B cell (primary cell): Measurements from ENCODE around the gene ZBTB24. TPM values are rescaled to one million over a fixed set of nuclear protein-coding genes. Genes with fewer than 3 reads are reported as not detected.

Source experiments
- ATAC-seq: fragments of 200-7000 bp; cut with Tn5 transposase; one replicate; pipeline ENCODE4 v1.10.0; 2021; ENCODE audit warnings: low read depth, mild to moderate bottlenecking, moderate number of reproducible peaks, moderate library complexity
- CTCF ChIA-PET: fragments of 350-600 bp; sonication (Branson Sonifier 250); formaldehyde crosslinking; loops from one replicate; lab custom pipeline; 2021; ENCODE audit warnings: antibody characterized with exemption, inconsistent platforms; lab: Charles Lee
- POLR2A ChIA-PET: fragments of 350-600 bp; sonication (Branson Sonifier 250); formaldehyde crosslinking; loops from one replicate; lab custom pipeline; 2021; ENCODE audit warnings: antibody characterized with exemption; lab: Charles Lee
- DNase-seq: peaks from one replicate; pipeline ENCODE4 v3.0.0; 2013
- H2AFZ ChIP-seq: 2 replicates; pipeline ENCODE4 v1.6.1; 2012; ENCODE audit warnings: mild to moderate bottlenecking, low read depth, low read length; ENCODE audit not compliant: insufficient read depth, poor library complexity, severe bottlenecking
- H3K27ac ChIP-seq, 2 donors: 1 replicate in 1 of 2; 2 replicates in 1 of 2; pipeline ENCODE4 v1.5.1; 2012 to 2013; ENCODE audit warnings: low read length in 2 of 2, mild to moderate bottlenecking in 2 of 2, moderate library complexity in 1 of 2
- H3K27me3 ChIP-seq, 4 experiments: fragments of 200-600 bp in 1 of 4; sonication (generic) in 1 of 4; replicated peaks in 1 of 4; 1 replicate in 2 of 4; 2 replicates in 2 of 4; pipeline versions ENCODE4 v1.6.1 to v1.7.0; 2013 to 2016; ENCODE audit warnings: low read length in 3 of 4, mild to moderate bottlenecking in 2 of 4, mixed read lengths in 1 of 4, moderate library complexity in 1 of 4; ENCODE audit not compliant: insufficient read depth in 4 of 4, control insufficient read depth in 3 of 4; ENCODE audit errors: control extremely low read depth in 1 of 4
- H3K36me3 ChIP-seq, 2 experiments: replicated peaks in 1 of 2; 1 replicate in 1 of 2; 2 replicates in 1 of 2; pipeline versions ENCODE4 v1.6.1 to v1.7.1; 2013; ENCODE audit warnings: low read length in 1 of 2; ENCODE audit not compliant: insufficient read depth in 2 of 2, control insufficient read depth in 1 of 2; ENCODE audit errors: control extremely low read depth in 1 of 2, extremely low read depth in 1 of 2
- H3K4me1 ChIP-seq, 2 donors: fragments of 200-600 bp in 1 of 2; sonication (generic) in 1 of 2; 1 replicate in 1 of 2; 2 replicates in 1 of 2; pipeline versions ENCODE4 v1.5.1 to v1.6.1; 2013 to 2017; ENCODE audit warnings: low read length in 2 of 2; ENCODE audit not compliant: control insufficient read depth in 2 of 2, insufficient read depth in 2 of 2
- H3K4me2 ChIP-seq: replicated peaks from 2 replicates; pipeline ENCODE3; 2012; ENCODE audit warnings: mild to moderate bottlenecking, low read depth, low read length; ENCODE audit not compliant: poor library complexity, severe bottlenecking
- H3K4me3 ChIP-seq, 5 experiments: fragments of 200-600 bp in 1 of 5; sonication (generic) in 1 of 5; 1 replicate in 3 of 5; 2 replicates in 2 of 5; pipeline versions ENCODE4 v1.5.1 to v1.7.0; 2011 to 2016; ENCODE audit warnings: low read length in 4 of 5, mild to moderate bottlenecking in 4 of 5, low read depth in 2 of 5, control low read depth in 1 of 5, moderate library complexity in 1 of 5; ENCODE audit not compliant: insufficient read depth in 1 of 5; ENCODE audit errors: control extremely low read depth in 1 of 5, extremely low read depth in 1 of 5
- H3K79me2 ChIP-seq: fragments of 200-600 bp; sonication (generic); one replicate; pipeline ENCODE4 v1.6.0; 2016; ENCODE audit warnings: low read length; ENCODE audit not compliant: control insufficient read depth, insufficient read depth
- H3K9ac ChIP-seq: fragments of 200-600 bp; sonication (generic); 2 replicates; pipeline ENCODE4 v1.6.1; 2017; ENCODE audit warnings: mild to moderate bottlenecking, low read length, moderate library complexity
- H3K9me3 ChIP-seq, 3 donors: one replicate each; pipeline versions ENCODE4 v1.6.1 to v1.7.1; 2013; ENCODE audit warnings: low read length in 2 of 3; ENCODE audit not compliant: control insufficient read depth in 2 of 3, insufficient read depth in 1 of 3; ENCODE audit errors: control extremely low read depth in 1 of 3
- H4K20me1 ChIP-seq: 2 replicates; pipeline ENCODE4 v1.6.0; 2012; ENCODE audit warnings: mild to moderate bottlenecking, low read length; ENCODE audit not compliant: insufficient read depth, control insufficient read depth, poor library complexity, severe bottlenecking
- H3K27ac Mint-ChIP-seq: one replicate; pipeline ENCODE4 v1.8.0; 2021; ENCODE audit warnings: mixed read lengths
- H3K27me3 Mint-ChIP-seq: one replicate; pipeline ENCODE4 v1.8.0; 2021; ENCODE audit warnings: mixed read lengths
- H3K4me1 Mint-ChIP-seq: one replicate; pipeline ENCODE4 v1.8.0; 2021; ENCODE audit warnings: mixed read lengths
- H3K4me3 Mint-ChIP-seq: one replicate; pipeline ENCODE4 v1.8.0; 2021; ENCODE audit warnings: mixed read lengths
- H3K9me3 Mint-ChIP-seq: one replicate; pipeline ENCODE4 v1.8.0; 2022; ENCODE audit warnings: mixed read lengths; ENCODE audit not compliant: insufficient read depth
- CTCF ChIP-seq: fragments of 200-600 bp; IDR thresholded peaks from one replicate; pipeline ENCODE4 v1.8.0; 2022; ENCODE audit warnings: antibody characterized with exemption, mild to moderate bottlenecking
- EZH2 ChIP-seq: IDR thresholded peaks from 2 replicates; pipeline ENCODE4 v1.6.1; 2012; ENCODE audit warnings: borderline replicate concordance, low read depth, mild to moderate bottlenecking, moderate library complexity, low read length; ENCODE audit not compliant: insufficient read depth, poor library complexity, severe bottlenecking
- WGBS: methylation state at CpG from one replicate; pipeline ENCODE4 v1.1.5; 2013; ENCODE audit warnings: missing lambda C conversion rate; ENCODE audit not compliant: insufficient coverage; 5-methylcytosine and 5-hydroxymethylcytosine counted together
- intact Hi-C: fragments of 100-400 bp; cut with micrococcal nuclease; formaldehyde crosslinking; loops from one replicate; pipeline ENCODE4 v1.10.0; 2022
- polyA plus RNA-seq: library from polyadenylated mRNA; depleted of rRNA; stranded (reverse); fragments of >200 nt; gene quantifications from 2 replicates; pipeline ENCODE4 v1.2.3, GENCODE V29; 2012
- total RNA-seq, 2 donors: library from RNA; stranded (reverse); fragments of 120-200 nt in 1 of 2; gene quantifications; 1 replicate in 1 of 2; 2 replicates in 1 of 2; pipeline versions ENCODE4 v1.2.3 to v1.2.4, GENCODE V29; 2013 to 2022

Gene ZBTB24
- total and polyA plus RNA-seq, 2 donors (not counting 1 experiment from before 2014, with no cell fraction given), result 10.6 to 31.4 TPM

- no peak overlapping the region for H3K27ac Mint-ChIP-seq
- ChIA-PET CTCF (interaction anchor here (1.0 to 1.4 kb wide), 3 partner anchors 13 to 524 kb away, joined by 4 to 6 read pairs (median 4); no protein-coding TSS in a partner anchor), POLR2A (no interaction called here)
- H3K4me3 Mint-ChIP-seq, result peak overlapping the region; percentile 29
- 100% methylated on average over 1 of the region's 3 CpGs for WGBS
- no peak overlapping the region for H3K4me3 ChIP-seq
- H3K9me3 ChIP-seq, result peaks cover 0 to 5% (median 0%) of the 10 kb centered on the region in 3 donors
- peak overlapping the region; percentile 55 for H2AFZ ChIP-seq
- no peaks in the 10 kb centered on the region for H3K27me3 Mint-ChIP-seq
- intact Hi-C loops, result no loop called here
- no peaks in the 10 kb centered on the region for H3K79me2 ChIP-seq
- no peaks in the 10 kb centered on the region for H4K20me1 ChIP-seq
- H3K36me3 ChIP-seq, result no peaks in the 10 kb centered on the region
- TF ChIP-seq CTCF, result no peak
- no peak for TF ChIP-seq EZH2
- peaks cover 6 to 9% of the 10 kb centered on the region in 2 donors for H3K4me1 ChIP-seq
- peaks cover 14% of the 10 kb centered on the region for H3K4me1 Mint-ChIP-seq
- H3K27ac ChIP-seq, result no peak overlapping the region
- DNase-seq (no peak), ATAC-seq (no peak)
- no peak overlapping the region for H3K9ac ChIP-seq
- H3K9me3 Mint-ChIP-seq, result peaks cover 2% of the 10 kb centered on the region
- no peaks in the 10 kb centered on the region for H3K27me3 ChIP-seq
- no peak overlapping the region for H3K4me2 ChIP-seq
These were observed 31.9 kb upstream of the ZBTB24 start for GRCh38 chr6:109514946-109515345.

- Histone ChIP-seq H3K27me3 (no peaks in the 10 kb centered on the region), H3K9ac (no peak overlapping the region), H3K4me1 (peaks cover 6 to 9% of the 10 kb centered on the region in 2 donors), H4K20me1 (no peaks in the 10 kb centered on the region), H3K79me2 (no peaks in the 10 kb centered on the region), H3K9me3 (peaks cover 0 to 6% (median 0%) of the 10 kb centered on the region in 3 donors), H3K36me3 (no peaks in the 10 kb centered on the region), H3K27ac (no peak overlapping the region), H3K4me2 (no peak overlapping the region), H2AFZ (no peak overlapping the region), H3K4me3 (no peak overlapping the region)
- TF ChIP-seq CTCF (no peak), EZH2 (no peak)
- ChIA-PET CTCF (no interaction called here), POLR2A (no interaction called here)
- Mint-ChIP-seq H3K9me3 (peaks cover 2% of the 10 kb centered on the region), H3K27me3 (no peaks in the 10 kb centered on the region), H3K27ac (no peak overlapping the region), H3K4me3 (no peak overlapping the region), H3K4me1 (peaks cover 14% of the 10 kb centered on the region)
- 100% methylated on average over 1 of the region's 2 CpGs for WGBS
- DNase-seq (no peak), ATAC-seq (no peak)
- intact Hi-C loops, result no loop called here
These were observed 30.6 kb upstream of the ZBTB24 start for GRCh38 chr6:109513571-109514071.
